ENCODE results near the gene ACCSL.

ACCSL gene

DNA sequence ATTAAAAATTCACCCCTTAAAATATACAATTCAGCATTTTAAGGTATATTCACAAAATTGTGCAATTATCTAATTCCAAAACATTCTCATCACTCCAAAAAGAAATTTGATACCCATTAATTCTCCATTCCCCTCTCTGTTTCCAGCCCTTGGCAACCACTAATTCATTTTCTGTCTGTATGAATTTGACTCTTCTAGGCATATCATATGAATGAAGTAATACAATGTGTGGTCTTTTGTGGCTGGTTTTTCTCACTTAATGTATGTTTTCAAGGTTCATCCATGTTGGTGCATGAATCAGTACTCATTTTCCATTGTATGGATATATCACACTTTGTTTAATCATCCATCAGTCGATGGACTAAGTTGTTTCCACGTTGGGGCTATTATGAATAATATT, 29.0 kb upstream of the ACCSL start:
- DNase-seq (ENCODE audit: low read depth): no peak

- DNase-seq (ENCODE audit: low read depth): no peak
Measured at GRCh38 chr11:44024977-44025376, 22.8 kb upstream of the ACCSL start.

- no peak for DNase-seq (ENCODE audit: low read depth)
Measured at GRCh38 chr11:44025727-44026126, 22.1 kb upstream of the ACCSL start.

DNA sequence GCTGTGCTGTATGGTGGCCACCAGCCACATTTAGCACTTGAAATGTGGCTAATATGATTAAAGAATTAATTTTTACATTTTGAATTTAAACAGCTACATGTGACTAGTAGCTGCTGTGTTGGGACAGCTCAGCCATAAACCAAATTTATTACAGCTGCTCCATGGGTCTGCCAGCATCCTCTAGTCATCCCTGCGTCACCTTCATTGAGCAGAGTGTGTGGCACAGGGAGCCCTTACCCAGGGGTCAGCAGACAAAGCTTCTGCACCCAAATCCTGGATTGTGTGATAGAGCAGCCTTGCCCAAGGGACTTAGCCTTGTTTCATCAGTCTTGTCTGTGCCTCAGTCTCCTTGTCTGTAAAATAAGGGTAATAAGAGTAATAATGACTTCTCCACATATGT, 19.4 kb upstream of the ACCSL start:
- DNase-seq (ENCODE audit: low read depth): no peak

DNA sequence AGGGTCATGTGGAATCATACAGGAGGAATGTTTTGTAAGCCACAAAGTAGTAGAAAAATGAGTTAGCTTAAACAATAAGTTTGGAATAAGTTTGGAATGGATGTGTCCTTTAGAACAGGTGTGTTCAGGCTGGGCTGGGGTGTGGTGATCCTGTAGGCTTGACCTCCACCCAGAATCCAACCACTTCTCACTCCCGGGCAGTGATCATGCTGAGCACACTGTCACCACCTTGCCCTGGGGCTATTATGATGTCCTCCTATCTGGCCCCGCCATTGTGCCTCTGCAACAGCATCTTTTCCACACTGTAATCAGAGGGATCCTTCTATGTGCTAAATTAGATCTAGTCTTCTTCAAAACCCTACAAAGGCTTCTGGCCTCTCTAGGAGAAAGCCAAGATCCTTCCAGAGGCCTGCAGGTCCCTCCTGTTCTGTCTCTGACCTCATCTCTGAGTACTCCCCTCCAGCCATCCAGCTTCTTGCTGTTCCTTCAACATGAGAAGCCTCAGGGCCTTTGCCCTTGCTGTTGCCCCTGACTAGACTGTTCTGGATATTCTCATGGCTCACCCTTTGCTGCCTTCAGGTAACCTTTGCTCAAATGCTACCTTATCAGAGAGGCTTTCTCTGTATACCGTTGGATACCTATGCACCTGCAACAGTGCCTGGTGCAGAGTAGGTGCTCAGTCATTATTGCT, 18.8 kb upstream of the ACCSL start:
- DNase-seq (ENCODE audit: low read depth): no peak

DNA sequence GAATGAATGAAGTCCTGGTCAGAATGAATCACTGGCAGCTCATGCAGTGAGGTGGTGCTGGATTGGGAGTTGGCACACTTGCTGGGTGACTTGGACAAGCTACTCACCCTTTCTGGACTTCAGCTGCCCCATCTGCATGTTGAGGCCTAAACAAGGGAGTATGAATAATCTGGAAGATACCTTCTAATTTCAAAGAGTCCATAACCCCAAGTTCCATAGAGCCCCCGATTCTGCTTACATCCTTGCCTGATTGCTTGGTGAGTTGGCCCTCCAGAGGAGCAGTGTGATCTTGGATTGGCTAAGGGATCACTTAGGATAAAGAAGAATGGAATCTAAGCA, 18.3 kb upstream of the ACCSL start:
- DNase-seq (ENCODE audit: low read depth): no peak

GRCh38 chr11:44029977-44030911, 17.5 kb upstream of the ACCSL start:
- no peak for DNase-seq (ENCODE audit: low read depth)

GRCh38 chr11:44030996-44031395, 16.8 kb upstream of the ACCSL start:
- DNase-seq (ENCODE audit: low read depth): no peak

GRCh38 chr11:44031549-44031948, 16.2 kb upstream of the ACCSL start:
- no peak for DNase-seq (ENCODE audit: low read depth)

DNA sequence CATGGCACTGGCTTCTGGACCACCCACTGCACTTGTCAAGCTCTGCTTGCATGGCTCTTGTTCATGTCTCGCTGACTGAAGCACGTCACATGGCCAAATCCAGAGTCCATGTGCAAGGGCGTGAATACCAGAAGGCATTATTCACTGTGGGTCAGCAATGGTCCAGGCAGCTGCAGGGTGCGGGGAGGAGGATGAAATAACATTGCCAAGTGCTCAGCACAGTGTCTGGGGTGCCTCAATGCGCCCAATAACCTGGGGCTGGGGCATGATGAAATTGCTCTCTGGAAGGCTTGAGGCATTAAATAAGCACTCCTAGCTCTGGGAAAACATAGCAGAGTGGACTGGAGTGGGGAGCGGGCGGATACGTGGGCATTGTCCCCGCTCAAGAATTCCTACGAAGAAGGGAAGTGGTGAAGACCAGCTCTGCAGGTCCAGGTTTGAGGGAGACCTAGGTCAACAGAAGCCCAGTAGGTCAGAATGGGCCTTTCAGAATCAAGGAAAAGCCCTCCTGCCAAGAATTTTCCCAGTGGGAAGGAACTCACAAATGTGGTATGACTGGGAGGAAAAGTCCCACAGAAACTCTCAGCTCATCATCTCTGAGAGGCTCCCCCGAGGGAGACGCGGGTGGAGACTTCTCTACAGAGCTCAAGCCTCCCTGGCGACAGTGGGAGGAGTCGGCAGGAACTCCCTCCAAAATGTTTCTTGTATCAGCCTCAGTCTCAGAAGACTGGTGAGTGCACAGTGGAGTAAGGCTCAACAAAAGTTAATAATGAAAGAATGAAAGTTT, 15.3 kb upstream of the ACCSL start:
- DNase-seq (ENCODE audit: low read depth): no peak

DNA sequence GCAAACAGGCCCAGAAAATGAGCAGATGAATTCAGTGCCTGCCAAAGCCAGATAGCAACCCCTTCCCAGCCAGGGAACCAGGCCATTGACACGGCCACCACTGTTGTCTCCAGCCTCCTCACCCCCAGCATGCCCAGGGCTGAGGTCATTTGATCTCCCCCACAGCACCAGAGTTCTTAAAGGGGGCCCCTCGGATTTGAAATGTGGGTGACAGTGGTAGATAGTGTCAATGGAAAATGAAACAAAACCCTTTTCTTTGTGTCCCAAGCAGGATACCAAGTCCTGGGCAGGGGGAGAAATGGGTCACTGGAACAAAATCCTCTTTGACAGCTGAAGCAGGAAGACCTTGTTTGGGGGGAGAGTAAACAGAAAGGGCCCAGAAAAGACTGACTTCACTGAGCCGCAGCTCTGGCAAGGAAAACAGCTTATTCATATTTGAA, 14.3 kb upstream of the ACCSL start:
- no peak for DNase-seq (ENCODE audit: low read depth)

GRCh38 chr11:44033856-44034255, 13.9 kb upstream of the ACCSL start:
- no peak for DNase-seq (ENCODE audit: low read depth)

- no peak for DNase-seq (ENCODE audit: low read depth)
Measured at GRCh38 chr11:44034639-44035038, 13.1 kb upstream of the ACCSL start.

- DNase-seq (ENCODE audit: low read depth): no peak
Measured at GRCh38 chr11:44036811-44037657, 10.7 kb upstream of the ACCSL start.

GRCh38 chr11:44037658-44037998, 10.2 kb upstream of the ACCSL start:
- DNase-seq (ENCODE audit: low read depth): no peak

GRCh38 chr11:44043157-44043556, 4.6 kb upstream of the ACCSL start:
- DNase-seq (ENCODE audit: low read depth): no peak

DNA sequence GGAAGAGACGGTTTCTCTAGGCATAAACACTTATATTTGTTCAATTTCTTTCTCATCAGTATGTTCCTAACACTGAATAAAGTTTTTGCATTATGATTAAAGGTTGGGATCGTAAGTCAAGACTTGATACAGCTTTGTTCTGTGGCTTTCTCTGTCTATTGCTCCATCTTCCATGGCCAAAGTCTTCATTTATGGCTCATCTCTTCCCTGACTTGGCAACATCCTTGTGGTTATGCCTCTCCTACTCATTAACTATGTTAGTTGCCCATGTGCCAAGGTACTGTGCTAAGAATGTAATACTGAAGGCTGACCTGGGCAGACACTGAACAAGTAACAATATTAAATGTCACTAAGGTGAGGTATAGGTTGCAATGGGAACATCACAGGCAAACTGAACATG, 1.6 kb upstream of the ACCSL start:
- no peak for DNase-seq (ENCODE audit: low read depth)

GRCh38 chr11:44047298-44047697, 483 bp upstream of the ACCSL start:
- no peak for DNase-seq (ENCODE audit: low read depth)

DNA sequence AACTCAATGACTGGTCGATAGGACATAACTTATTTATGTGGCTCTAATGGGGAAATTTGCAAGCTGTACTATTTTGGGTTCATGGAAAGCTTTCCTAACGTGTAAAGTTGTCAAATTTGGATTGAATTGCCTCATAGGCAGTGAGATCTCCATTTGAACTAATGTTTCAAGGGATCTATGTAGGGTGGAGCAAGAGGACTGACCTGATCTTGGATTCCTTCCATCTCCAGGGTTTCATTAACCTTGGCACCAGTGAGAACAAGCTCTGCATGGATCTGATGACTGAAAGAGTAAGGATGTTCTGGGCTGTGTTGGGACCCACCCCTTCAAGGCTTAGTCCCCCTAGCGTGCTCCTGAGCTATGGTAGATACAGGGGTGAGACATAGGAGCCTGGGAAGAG, 2.1 kb downstream of the ACCSL start:
- DNase-seq (ENCODE audit: low read depth): no peak

- DNase-seq (ENCODE audit: low read depth): no peak
Measured at GRCh38 chr11:44051171-44051570, 3.4 kb downstream of the ACCSL start.

GRCh38 chr11:44057340-44057739, 9.6 kb downstream of the ACCSL start:
- no peak for DNase-seq (ENCODE audit: low read depth)

GRCh38 chr11:44058275-44058674, 10.5 kb downstream of the ACCSL start:
- no peak for DNase-seq (ENCODE audit: low read depth)
